ENCODE results near the gene BEND7. TPM values are rescaled to one million over a fixed set of nuclear protein-coding genes. Genes with fewer than 3 reads are reported as not detected.

Gene BEND7
- total RNA-seq, 3 donors from 2014 or later = 17.1 to 33.4 (median 28.7) TPM

GRCh38 chr10:13491747-13492360 lies 37.0 kb downstream of the BEND7 start:
- TF ChIP-seq CTCF (IDR thresholded peaks at IDR 0.05) = no peak
- H3K4me1 ChIP-seq (ENCODE audit: low read depth) = no peaks in the 10 kb centered on the region
- ATAC-seq (no peak), DNase-seq (no peak)
- intact Hi-C loops (cut with DNase I, micrococcal nuclease) = no loop called here
- H3K36me3 ChIP-seq (ENCODE audit: low read depth) = no peaks in the 10 kb centered on the region
- no peaks in the 10 kb centered on the region for H3K9me3 ChIP-seq
- H3K4me3 ChIP-seq = no peak overlapping the region

- no peak for ATAC-seq
- no peak for DNase-seq
Observed at GRCh38 chr10:13490503-13490902, 38.3 kb downstream of the BEND7 start.

GRCh38 chr10:13489035-13489599 lies 39.7 kb downstream of the BEND7 start:
- DNase-seq (no peak), ATAC-seq (no peak)
- Histone ChIP-seq H3K9me3 (no peaks in the 10 kb centered on the region), H3K4me3 (no peak overlapping the region), H3K36me3 (ENCODE audit: low read depth) (no peaks in the 10 kb centered on the region), H3K4me1 (ENCODE audit: low read depth) (no peaks in the 10 kb centered on the region)
- intact Hi-C loops (cut with DNase I, micrococcal nuclease) = no loop called here
- TF ChIP-seq CTCF (IDR thresholded peaks at IDR 0.05) = no peak

More at GRCh38 chr10:13490503-13490902, 38.3 kb downstream of the BEND7 start:
- no peak for TF ChIP-seq CTCF (IDR thresholded peaks at IDR 0.05)
- H3K36me3 ChIP-seq (ENCODE audit: low read depth) = no peaks in the 10 kb centered on the region
- intact Hi-C loops (cut with DNase I, micrococcal nuclease) = no loop called here
- no peaks in the 10 kb centered on the region for H3K4me1 ChIP-seq (ENCODE audit: low read depth)
- H3K4me3 ChIP-seq = no peak overlapping the region
- no peaks in the 10 kb centered on the region for H3K9me3 ChIP-seq

GRCh38 chr10:13485623-13486022 lies 43.2 kb downstream of the BEND7 start:
- no peak for TF ChIP-seq CTCF (IDR thresholded peaks at IDR 0.05)
- H3K9me3 ChIP-seq = no peaks in the 10 kb centered on the region
- no peaks in the 10 kb centered on the region for H3K36me3 ChIP-seq (ENCODE audit: low read depth)
- ATAC-seq = no peak
- no peak for DNase-seq
- H3K4me3 ChIP-seq = no peak overlapping the region
- intact Hi-C loops (cut with DNase I, micrococcal nuclease) = no loop called here
- H3K4me1 ChIP-seq (ENCODE audit: low read depth) = no peaks in the 10 kb centered on the region

- no peak for DNase-seq
- no peaks in the 10 kb centered on the region for H3K36me3 ChIP-seq (ENCODE audit: low read depth)
- no peak overlapping the region for H3K4me3 ChIP-seq
- intact Hi-C loops (cut with DNase I, micrococcal nuclease) = no loop called here
- peak; percentile 66 for ATAC-seq
- H3K9me3 ChIP-seq = no peaks in the 10 kb centered on the region
- H3K4me1 ChIP-seq (ENCODE audit: low read depth) = no peaks in the 10 kb centered on the region
- TF ChIP-seq CTCF (IDR thresholded peaks at IDR 0.05) = no peak
Observed at GRCh38 chr10:13483951-13484350, 44.9 kb downstream of the BEND7 start.
